Endothelial cell of umbilical vein (primary cell): ENCODE data around the gene PNKD.

ENCODE experiments used
- EZH2 ChIP-seq: IDR thresholded peaks from 2 replicates; pipeline ENCODE4 v1.6.1; 2012; ENCODE audit warnings: borderline replicate concordance, low read depth, mild to moderate bottlenecking, moderate library complexity, low read length, inconsistent platforms; ENCODE audit not compliant: severe bottlenecking
- TF ChIP-seq, protein P1 (sequence below), 2 donors: IDR thresholded peaks; 1 replicate in 1 of 2; 2 replicates in 1 of 2; pipeline ENCODE4 v1.5.1; 2011; ENCODE audit warnings: low read length in 2 of 2, mild to moderate bottlenecking in 2 of 2, moderate library complexity in 2 of 2, control low read depth in 1 of 2, inconsistent platforms in 1 of 2, low read depth in 1 of 2; ENCODE audit not compliant: insufficient read depth in 1 of 2; ENCODE audit errors: extremely low read depth in 1 of 2

- no peak for TF ChIP-seq EZH2
- TF ChIP-seq, protein P1, sequence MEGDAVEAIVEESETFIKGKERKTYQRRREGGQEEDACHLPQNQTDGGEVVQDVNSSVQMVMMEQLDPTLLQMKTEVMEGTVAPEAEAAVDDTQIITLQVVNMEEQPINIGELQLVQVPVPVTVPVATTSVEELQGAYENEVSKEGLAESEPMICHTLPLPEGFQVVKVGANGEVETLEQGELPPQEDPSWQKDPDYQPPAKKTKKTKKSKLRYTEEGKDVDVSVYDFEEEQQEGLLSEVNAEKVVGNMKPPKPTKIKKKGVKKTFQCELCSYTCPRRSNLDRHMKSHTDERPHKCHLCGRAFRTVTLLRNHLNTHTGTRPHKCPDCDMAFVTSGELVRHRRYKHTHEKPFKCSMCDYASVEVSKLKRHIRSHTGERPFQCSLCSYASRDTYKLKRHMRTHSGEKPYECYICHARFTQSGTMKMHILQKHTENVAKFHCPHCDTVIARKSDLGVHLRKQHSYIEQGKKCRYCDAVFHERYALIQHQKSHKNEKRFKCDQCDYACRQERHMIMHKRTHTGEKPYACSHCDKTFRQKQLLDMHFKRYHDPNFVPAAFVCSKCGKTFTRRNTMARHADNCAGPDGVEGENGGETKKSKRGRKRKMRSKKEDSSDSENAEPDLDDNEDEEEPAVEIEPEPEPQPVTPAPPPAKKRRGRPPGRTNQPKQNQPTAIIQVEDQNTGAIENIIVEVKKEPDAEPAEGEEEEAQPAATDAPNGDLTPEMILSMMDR (IDR thresholded peaks at IDR 0.05; ENCODE audit: extremely low read depth in 1 of 2, insufficient read depth in 1 of 2, low read depth in 1 of 2, low read length in 2 of 2), result no peak
These were observed 76.9 kb downstream of the PNKD start for GRCh38 chr2:218347172-218347571.
